HUES48 (cell line): Measurements from ENCODE around the gene RIN1.

Experiments
- H3K27ac ChIP-seq: one replicate; pipeline ENCODE4 v1.7.0; 2013; ENCODE audit warnings: low read depth, low read length, inconsistent platforms
- H3K27me3 ChIP-seq: 2 replicates; pipeline ENCODE4 v1.6.1; 2013; ENCODE audit warnings: mild to moderate bottlenecking, low read length; ENCODE audit not compliant: control insufficient read depth, insufficient read depth
- H3K36me3 ChIP-seq: 2 replicates; pipeline ENCODE4 v1.6.1; 2013; ENCODE audit warnings: low read length; ENCODE audit not compliant: control insufficient read depth, insufficient read depth
- H3K4me1 ChIP-seq: 2 replicates; pipeline ENCODE4 v1.6.1; 2013; ENCODE audit warnings: mild to moderate bottlenecking, low read length; ENCODE audit not compliant: control insufficient read depth, insufficient read depth
- H3K4me3 ChIP-seq: 2 replicates; pipeline ENCODE4 v1.5.1; 2013; ENCODE audit warnings: mild to moderate bottlenecking, low read depth, low read length
- H3K9ac ChIP-seq: 2 replicates; pipeline ENCODE4 v1.6.1; 2013; ENCODE audit warnings: mild to moderate bottlenecking, low read depth, low read length, moderate library complexity
- H3K9me3 ChIP-seq: 2 replicates; pipeline ENCODE4 v1.6.1; 2013; ENCODE audit warnings: low read length; ENCODE audit not compliant: control insufficient read depth, insufficient read depth

RIN1 gene

DNA sequence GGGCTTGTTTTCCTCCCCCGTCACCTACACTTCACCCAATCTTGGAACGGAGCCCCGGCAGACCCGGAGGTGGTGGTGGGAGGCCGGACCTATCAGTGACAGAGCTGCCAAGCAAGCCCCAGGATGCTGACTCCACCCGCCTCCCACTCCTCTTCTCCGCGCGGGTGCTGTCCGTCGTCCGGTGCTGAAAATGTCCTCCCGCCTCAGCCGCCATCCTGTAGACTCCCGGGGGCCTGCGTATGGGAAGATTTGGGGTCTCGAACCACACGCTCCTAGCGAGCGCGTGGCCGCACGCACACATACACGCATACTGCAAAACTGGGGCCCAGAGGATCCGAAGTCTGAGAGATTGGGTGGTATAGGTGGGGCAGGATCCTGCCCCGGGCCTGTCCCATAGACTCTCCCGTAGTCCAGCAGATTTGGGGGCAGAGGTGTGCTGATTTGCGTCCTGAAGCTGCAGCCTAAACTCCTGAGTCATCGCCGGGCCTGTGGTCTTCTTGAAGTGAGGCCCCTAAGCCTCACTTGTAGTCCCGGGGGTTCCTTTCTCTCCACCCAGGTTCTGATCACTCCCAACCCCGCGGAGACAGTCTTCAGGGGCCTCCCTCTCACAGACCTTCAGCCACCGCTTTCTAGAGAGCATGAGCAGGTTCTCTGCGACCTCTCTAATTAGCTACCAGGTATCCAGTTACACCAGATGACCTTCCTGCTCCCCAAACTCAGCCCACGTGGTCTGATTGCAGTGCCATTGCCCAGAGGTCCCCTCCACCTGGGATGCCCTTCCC, 46.5 kb downstream of the RIN1 start:
- H3K36me3 ChIP-seq: peaks cover 9% of the 10 kb centered on the region

DNA sequence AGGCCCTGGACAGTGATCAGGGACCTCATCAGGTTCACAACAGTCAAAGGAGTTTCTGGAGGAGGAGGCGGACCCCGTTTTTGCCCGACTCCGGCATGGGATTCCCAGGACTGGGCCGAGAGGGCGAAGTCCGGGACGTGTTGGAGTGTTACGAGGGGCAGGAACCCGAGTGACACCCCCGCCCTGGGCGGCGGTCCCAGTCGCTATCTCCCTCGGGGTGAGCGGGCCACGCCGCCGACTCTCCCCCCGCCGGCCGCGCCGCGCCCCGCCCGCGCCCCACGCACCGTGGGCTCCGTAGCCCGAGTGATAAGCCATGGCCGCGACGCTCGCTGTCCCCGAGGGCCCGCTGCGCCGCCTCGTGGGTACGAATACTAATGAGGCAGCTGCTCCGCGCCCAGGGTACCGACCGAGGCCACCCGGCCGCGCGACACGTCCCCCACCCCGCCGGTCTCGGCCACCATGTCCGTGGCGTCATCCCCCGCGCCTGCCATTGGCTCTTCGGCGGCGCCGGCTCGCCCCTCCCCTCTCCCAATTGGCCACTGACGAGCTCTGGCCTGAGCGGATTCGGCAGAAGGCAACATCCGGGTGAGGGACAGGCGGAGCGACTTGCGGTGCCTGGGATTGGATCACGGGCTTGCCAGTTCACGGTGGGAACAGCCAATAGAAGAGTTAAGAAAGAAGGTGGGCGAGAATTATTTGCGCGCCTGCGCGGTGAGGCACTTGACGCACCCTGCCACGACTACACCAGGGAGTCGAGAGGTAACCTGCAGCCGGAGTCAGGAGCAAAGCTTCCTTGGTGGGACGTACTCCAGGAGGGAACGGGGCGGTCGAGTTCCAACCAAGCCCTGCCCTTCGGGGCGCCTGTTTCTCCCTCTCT, 47.3 kb downstream of the RIN1 start, which contains the start of gene YIF1A:
YIF1A (minus strand) TSS at position 473 of the 877 bp plus-strand sequence; CDS start at position 315, 158 bp downstream.
- no peaks in the 10 kb centered on the region for H3K9me3 ChIP-seq
- H3K4me1 ChIP-seq: peaks cover 5% of the 10 kb centered on the region; the same call in 1 of the 2 replicates
- H3K36me3 ChIP-seq: peaks cover 16% of the 10 kb centered on the region
- H3K27ac ChIP-seq: peak within 1 kb of the TSS; percentile 88
- peaks cover 35% of the 10 kb centered on the region for H3K27me3 ChIP-seq
- H3K4me3 ChIP-seq: peak within 1 kb of the TSS; percentile 83
- peak within 1 kb of the TSS; percentile 74 for H3K9ac ChIP-seq

More for the DNA sequence above, 46.5 kb downstream of the RIN1 start:
- no peaks in the 10 kb centered on the region for H3K9me3 ChIP-seq
- H3K4me1 ChIP-seq: peaks cover 5% of the 10 kb centered on the region; the same call in 1 of the 2 replicates
- H3K9ac ChIP-seq: peak overlapping the region; percentile 74
- H3K27ac ChIP-seq: peak overlapping the region; percentile 88
- peak overlapping the region; percentile 83 for H3K4me3 ChIP-seq
- H3K27me3 ChIP-seq: peaks cover 35% of the 10 kb centered on the region

DNA sequence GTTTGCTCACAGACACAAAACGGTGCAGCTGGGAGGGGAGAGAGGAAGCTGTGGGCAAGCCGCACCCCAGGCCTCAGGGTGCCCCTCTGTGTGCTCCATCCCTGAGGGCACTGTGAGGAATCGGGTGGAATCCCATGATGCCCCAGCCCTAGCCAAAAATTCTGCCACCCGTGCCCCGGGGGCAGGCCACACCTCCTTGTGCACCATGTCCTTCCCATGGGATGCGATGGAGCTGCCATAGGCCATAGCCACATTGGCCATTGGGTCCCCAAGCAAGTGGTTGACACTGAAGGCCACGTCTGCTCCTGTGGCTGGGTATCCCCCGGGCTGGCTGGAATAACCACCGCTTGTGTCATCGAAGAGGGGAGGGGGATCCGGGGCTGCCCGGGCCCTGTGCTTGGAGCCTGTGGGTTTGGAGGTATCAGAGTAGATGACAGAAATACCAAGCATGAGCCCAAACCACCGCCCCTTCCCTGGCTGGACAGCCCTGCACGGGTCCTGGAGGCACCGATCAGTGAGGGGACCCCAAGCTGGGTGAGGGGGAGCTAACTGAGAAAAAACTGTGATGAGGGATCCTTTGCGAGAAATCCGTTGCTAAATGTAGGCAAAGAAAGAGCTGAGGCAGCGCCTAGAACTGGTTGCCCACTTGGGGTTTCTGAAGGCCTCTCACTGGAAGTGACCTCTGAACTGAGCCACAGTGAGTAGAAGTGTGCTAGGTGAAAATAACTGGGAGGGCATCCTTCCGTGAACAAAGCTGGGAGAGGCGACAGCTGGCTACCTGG, 48.2 kb downstream of the RIN1 start:
- peaks cover 19% of the 10 kb centered on the region for H3K36me3 ChIP-seq
- peak overlapping the region; percentile 84 for H3K27ac ChIP-seq
- H3K27me3 ChIP-seq: peaks cover 30% of the 10 kb centered on the region
- H3K4me3 ChIP-seq: peak overlapping the region; percentile 83
- peaks cover 5% of the 10 kb centered on the region; the same call in 1 of the 2 replicates for H3K4me1 ChIP-seq
- no peaks in the 10 kb centered on the region for H3K9me3 ChIP-seq
- H3K9ac ChIP-seq: peak overlapping the region; percentile 68

DNA sequence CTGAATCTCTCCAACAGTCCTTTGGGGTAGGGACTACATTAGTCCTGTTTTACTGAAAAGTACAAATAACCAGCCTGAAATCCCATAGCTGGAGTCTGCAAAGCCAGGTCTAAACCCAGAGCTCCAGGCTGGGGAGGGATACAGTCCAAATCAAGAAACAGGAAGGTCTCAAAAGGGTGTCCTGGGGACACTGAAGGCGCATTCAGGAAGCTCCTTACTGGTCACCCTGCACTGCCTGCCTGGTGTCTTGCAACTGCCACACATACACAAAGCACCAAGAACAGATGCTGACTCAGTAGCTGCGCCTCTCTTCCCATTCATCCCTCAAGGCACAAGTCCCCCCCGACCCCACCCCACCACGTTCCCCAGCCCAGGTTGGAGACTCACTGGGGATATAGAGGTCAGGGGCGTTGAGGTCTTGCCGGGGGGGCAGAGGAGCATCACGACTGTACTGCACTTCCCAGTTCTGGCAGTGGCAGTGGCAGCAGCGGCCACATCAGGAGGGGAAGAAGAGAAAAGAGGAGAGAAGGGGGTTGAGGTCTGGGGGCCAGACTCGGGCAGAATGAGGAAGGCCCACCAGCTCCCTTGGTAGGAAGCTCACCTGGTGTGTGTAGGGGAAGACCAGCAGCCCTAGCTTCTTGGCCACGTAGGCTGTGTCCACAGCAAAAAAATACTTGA, 48.9 kb downstream of the RIN1 start:
- peaks cover 23% of the 10 kb centered on the region for H3K27me3 ChIP-seq
- H3K9me3 ChIP-seq: no peaks in the 10 kb centered on the region
- peaks cover 19% of the 10 kb centered on the region for H3K36me3 ChIP-seq
- no peak overlapping the region for H3K4me3 ChIP-seq
- H3K27ac ChIP-seq: no peak overlapping the region
- no peak overlapping the region for H3K9ac ChIP-seq
- H3K4me1 ChIP-seq: peaks cover 10% of the 10 kb centered on the region

DNA sequence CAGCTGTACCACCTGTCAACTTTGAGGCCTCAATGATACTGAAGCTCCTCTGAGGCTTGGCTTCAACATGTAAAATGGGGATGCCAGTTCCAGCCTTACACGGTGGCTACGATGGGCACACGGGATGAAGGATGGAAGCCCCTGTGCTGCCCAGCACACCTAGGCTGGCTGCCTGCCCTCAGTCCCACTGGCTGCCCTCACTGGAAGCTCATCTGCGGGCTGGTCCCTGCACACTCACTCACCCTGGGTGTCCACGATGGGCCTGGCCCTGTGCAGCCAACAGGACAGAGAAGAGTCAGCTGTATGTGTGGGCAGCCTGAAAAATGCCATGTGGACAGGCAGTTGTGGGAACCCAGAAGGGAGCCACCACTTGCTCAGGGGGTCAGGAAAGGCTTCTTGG, 49.5 kb downstream of the RIN1 start:
- H3K27me3 ChIP-seq: peaks cover 16% of the 10 kb centered on the region
- H3K4me1 ChIP-seq: peaks cover 14% of the 10 kb centered on the region
- H3K9ac ChIP-seq: no peak overlapping the region
- H3K27ac ChIP-seq: no peak overlapping the region
- peaks cover 19% of the 10 kb centered on the region for H3K36me3 ChIP-seq
- H3K4me3 ChIP-seq: no peak overlapping the region
- H3K9me3 ChIP-seq: no peaks in the 10 kb centered on the region

DNA sequence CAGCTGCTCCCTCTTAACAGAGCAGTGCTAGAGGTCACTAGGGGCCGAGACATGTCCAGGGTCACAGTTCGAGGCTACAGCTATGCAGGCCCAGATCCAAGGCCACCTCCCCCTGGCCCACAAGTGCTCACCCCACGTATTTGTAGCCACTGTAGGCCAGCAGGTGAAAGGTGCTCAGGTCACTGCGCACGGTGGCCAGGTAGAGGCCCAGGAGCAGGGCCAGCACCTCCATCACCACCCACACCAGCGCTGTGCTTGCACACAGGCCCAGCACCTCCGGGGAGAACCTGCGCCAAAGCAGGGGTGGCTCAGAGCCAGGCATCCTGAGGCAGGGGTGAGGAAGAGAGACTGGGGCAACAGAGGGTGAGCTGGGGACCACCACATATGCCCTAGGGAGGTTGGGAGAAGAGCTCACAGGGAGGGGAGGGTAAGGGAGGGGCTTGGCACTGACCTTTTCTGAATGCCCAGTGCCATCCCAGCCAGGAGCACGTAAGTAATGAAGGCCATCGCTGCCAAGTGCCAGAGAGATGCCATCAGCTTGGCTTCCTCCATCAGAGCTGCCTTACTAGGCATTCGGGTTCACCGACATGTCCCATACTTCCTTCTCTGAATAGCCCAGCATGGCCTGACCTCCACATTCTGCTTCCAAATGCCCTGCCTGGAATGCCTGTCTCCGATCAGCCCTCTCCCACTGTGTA, 50.8 kb downstream of the RIN1 start:
- Histone ChIP-seq H3K27ac (no peak overlapping the region), H3K4me1 (peaks cover 14% of the 10 kb centered on the region), H3K9ac (no peak overlapping the region)

DNA sequence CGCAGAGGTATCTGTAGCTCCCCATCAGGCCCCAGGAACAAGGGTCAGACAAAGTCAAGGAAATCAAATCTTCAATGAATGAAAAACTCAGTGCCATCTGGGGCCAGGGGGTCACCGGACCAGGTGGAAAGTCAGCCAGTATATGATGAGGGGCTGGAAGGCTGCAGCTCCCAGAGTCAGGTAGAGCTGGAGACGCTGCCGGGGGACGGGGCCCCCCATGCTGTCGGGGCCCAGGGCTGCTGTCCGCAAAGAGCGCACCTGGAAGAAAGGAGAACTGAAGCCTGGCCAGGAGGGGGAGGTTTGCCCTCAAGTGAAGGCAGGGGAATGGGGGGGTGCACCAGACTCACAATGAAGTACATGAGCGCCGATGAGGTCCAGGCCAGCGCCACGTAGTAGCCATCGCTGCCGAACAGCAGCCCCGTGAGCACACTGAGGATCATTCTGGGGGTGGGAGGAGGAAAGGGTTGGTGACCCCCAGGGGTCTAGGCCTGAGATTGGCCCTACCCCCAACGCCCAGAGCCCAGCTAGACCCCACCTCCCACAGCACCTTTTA, 51.6 kb downstream of the RIN1 start:
- Histone ChIP-seq H3K4me3 (no peak overlapping the region), H3K27me3 (no peaks in the 10 kb centered on the region), H3K9ac (no peak overlapping the region), H3K4me1 (peaks cover 9% of the 10 kb centered on the region), H3K27ac (no peak overlapping the region), H3K36me3 (peaks cover 19% of the 10 kb centered on the region), H3K9me3 (no peaks in the 10 kb centered on the region)

More for the DNA sequence above, 50.8 kb downstream of the RIN1 start:
- Histone ChIP-seq H3K36me3 (peaks cover 19% of the 10 kb centered on the region), H3K27me3 (peaks cover 4% of the 10 kb centered on the region), H3K9me3 (no peaks in the 10 kb centered on the region), H3K4me3 (no peak overlapping the region)

DNA sequence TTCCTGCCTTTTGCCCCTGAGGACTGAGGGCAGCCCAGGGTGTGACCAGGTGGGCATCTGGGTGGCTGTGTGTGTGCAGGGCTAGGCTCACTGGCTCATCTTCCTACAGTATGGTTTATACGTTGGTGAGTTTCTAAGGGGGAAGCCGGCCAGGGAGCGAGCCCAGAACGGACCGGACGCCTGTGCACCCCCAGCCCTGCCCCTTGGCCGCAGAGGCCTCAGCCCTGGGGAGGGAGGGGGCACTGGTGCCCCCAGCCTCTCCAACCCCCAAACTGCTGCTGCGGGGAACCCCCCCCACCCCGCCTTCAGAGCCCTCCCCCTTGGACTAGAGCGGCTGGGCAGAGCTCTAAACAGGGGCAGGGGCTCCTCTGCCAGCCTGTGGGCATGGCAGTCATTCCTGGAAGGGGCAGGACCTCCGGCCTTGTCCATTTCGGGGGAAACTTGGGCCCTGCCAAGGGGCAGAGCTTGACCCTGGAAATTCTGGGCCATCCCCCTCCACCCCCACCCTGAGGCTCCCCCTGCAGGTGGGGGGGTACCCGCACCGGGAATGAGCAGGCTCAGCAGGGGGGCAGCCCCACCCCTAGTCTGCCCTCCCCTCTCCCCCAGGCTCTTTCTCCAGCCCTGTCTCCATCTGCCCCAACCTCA, 52.7 kb downstream of the RIN1 start:
- Histone ChIP-seq H3K4me3 (no peak overlapping the region), H3K27ac (no peak overlapping the region), H3K27me3 (no peaks in the 10 kb centered on the region), H3K36me3 (peaks cover 19% of the 10 kb centered on the region), H3K9ac (no peak overlapping the region), H3K9me3 (no peaks in the 10 kb centered on the region), H3K4me1 (peaks cover 9% of the 10 kb centered on the region)
